Tibial nerve (tissue), 4 donors: ENCODE results near the gene ZNF580. TPM values are rescaled to one million over a fixed set of nuclear protein-coding genes. Genes with fewer than 3 reads are reported as not detected.

Experiments
- DNase-seq, 2 donors: peaks; one replicate each; pipeline ENCODE4 v3.0.0-alpha.2; 2019; ENCODE audit warnings: low spot score in 2 of 2
- H3K27ac ChIP-seq, 4 donors: fragments of 200-600 bp; sonication (generic) in 3 of 4; one replicate each; pipeline ENCODE4 v1.5.1; 2017 to 2019; ENCODE audit warnings: mild to moderate bottlenecking in 1 of 4
- H3K27me3 ChIP-seq, 2 donors: fragments of 200-600 bp; sonication (generic) in 1 of 2; one replicate each; pipeline versions ENCODE4 v1.5.1 to v1.6.0; 2017 to 2019
- H3K36me3 ChIP-seq, 3 donors: fragments of 200-600 bp; sonication (generic); one replicate each; pipeline ENCODE4 v1.5.1; 2018 to 2019
- H3K4me1 ChIP-seq, 4 donors: fragments of 200-600 bp; sonication (generic) in 3 of 4; one replicate each; pipeline ENCODE4 v1.5.1; 2017 to 2019
- H3K4me3 ChIP-seq, 4 donors: fragments of 200-600 bp; sonication (generic) in 3 of 4; one replicate each; pipeline ENCODE4 v1.5.1; 2017 to 2019; ENCODE audit warnings: mild to moderate bottlenecking in 1 of 4, moderate library complexity in 1 of 4
- H3K9me3 ChIP-seq, 4 donors: fragments of 200-600 bp; sonication (generic) in 3 of 4; one replicate each; pipeline ENCODE4 v1.5.1; 2017 to 2019
- CTCF ChIP-seq, 5 experiments: fragments of 200-600 bp in 3 of 5; fragments of 450-650 bp in 2 of 5; sonication (generic) in 3 of 5; IDR thresholded peaks; one replicate each; pipeline ENCODE4 v1.5.1; 2016 to 2019; ENCODE audit warnings: antibody characterized with exemption in 5 of 5, mild to moderate bottlenecking in 3 of 5, moderate library complexity in 2 of 5
- EP300 ChIP-seq, 2 donors: sonication (generic); formaldehyde crosslinking; IDR thresholded peaks; one replicate each; pipeline ENCODE4 v1.6.1; 2017; ENCODE audit warnings: antibody characterized with exemption in 2 of 2, mild to moderate bottlenecking in 1 of 2
- POLR2A ChIP-seq, 2 donors: fragments of 450-650 bp; IDR thresholded peaks; one replicate each; pipeline ENCODE4 v1.6.1; 2017; ENCODE audit warnings: antibody characterized with exemption in 2 of 2, mild to moderate bottlenecking in 2 of 2, moderate library complexity in 2 of 2
- WGBS, 2 donors: methylation state at CpG; one replicate each; pipeline ENCODE4 v1.1.5; 2018; 5-methylcytosine and 5-hydroxymethylcytosine counted together
- total RNA-seq, 4 donors: library from RNA; depleted of rRNA; stranded (reverse); fragments of >200 nt; gene quantifications; one replicate each; pipeline ENCODE4 v1.1.0, GENCODE V29; 2016

Gene ZNF580
- total RNA-seq, 4 donors from 2014 or later = 24.1 to 67.5 (median 35.0) TPM

DNA sequence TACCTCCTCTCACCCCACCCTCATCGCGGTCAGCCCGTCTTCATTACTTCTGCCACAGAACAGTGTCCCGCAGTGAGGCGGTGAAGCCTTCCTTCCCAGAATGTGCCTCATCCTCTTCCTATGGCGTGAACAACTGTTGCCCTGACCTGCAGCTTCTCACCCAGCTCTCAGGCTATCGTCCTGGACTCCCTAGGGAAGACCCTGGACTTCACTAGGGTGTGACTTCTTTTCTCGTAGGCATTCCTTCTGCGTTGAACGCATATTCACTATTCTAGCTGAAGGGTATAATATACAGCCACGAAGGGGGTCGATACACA, 34.4 kb upstream of the ZNF580 start:
- no peak for DNase-seq
- no peaks in the 10 kb centered on the region for H3K9me3 ChIP-seq
- H3K27ac ChIP-seq = peak overlapping the region; percentile 87 to 99 (median 96)
- 16 to 24% methylated on average over 12 of the region's 12 CpGs for WGBS, 2 donors
- H3K4me1 ChIP-seq = peaks cover 0 to 60% (median 11%) of the 10 kb centered on the region in 4 donors
- peaks cover 0 to 36% (median 0%) of the 10 kb centered on the region in 3 donors for H3K36me3 ChIP-seq
- peak in 1 of 5 experiments; percentile 4 for TF ChIP-seq CTCF (IDR thresholded peaks at IDR 0.05)
- no peak for TF ChIP-seq EP300 (IDR thresholded peaks at IDR 0.05)
- TF ChIP-seq POLR2A (IDR thresholded peaks at IDR 0.05) = no peak
- H3K4me3 ChIP-seq = peak overlapping the region; percentile 71 to 100 (median 88)
- no peaks in the 10 kb centered on the region for H3K27me3 ChIP-seq

DNA sequence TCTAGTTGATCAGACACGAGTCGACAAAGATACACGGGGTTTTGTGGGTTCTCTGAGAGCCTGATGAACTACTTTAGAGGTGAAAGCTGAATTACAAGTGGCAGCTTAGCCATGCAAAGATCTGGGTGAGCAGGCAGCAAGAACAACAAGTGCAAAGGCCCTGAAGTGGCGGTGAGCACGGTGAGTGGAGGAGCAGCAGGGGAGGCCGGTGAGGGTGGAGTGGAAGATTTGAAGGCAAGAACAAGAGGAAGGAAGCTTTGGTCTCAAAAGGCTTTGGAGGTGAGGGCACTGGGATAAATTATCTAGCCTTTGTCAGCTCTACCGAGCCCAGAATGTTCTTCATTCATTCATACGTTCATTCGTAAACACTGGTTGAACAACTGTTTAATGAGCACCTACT, 34.0 kb upstream of the ZNF580 start:
- no peaks in the 10 kb centered on the region for H3K9me3 ChIP-seq
- peaks cover 0 to 60% (median 11%) of the 10 kb centered on the region in 4 donors for H3K4me1 ChIP-seq
- H3K4me3 ChIP-seq = peak overlapping the region in 1 of 4 donors; percentile 100
- DNase-seq = no peak
- H3K27me3 ChIP-seq = no peaks in the 10 kb centered on the region
- peak overlapping the region in 1 of 4 donors; percentile 98 for H3K27ac ChIP-seq
- peaks cover 0 to 36% (median 0%) of the 10 kb centered on the region in 3 donors for H3K36me3 ChIP-seq
- 64 to 70% methylated on average over 9 of the region's 9 CpGs for WGBS, 2 donors
- TF ChIP-seq EP300 (IDR thresholded peaks at IDR 0.05) (no peak), POLR2A (IDR thresholded peaks at IDR 0.05) (no peak), CTCF (IDR thresholded peaks at IDR 0.05) (no peak)

DNA sequence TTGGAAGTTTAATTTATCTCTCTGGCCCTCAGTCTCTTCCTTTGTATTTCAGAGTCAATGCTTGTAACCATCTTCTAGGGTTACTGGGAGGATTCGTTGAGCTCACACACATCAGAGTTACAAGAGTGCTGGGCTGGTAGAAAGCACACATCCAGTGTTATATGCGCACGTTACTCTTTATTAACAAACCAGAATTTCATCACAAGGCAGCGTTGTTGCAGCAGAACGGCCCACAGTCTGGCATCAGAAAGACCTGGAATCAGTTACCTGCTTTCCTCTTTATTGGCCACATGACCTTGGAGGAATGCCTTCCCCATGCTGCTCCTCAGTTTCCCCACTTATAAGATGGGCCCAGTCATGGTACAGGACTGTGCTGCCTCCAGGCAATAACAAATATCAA, 31.5 kb upstream of the ZNF580 start:
- no peaks in the 10 kb centered on the region for H3K9me3 ChIP-seq
- H3K36me3 ChIP-seq = peaks cover 0 to 39% (median 0%) of the 10 kb centered on the region in 3 donors
- peaks cover 0 to 55% (median 10%) of the 10 kb centered on the region in 4 donors for H3K4me1 ChIP-seq
- no peak overlapping the region for H3K27ac ChIP-seq
- H3K27me3 ChIP-seq = no peaks in the 10 kb centered on the region
- TF ChIP-seq POLR2A (IDR thresholded peaks at IDR 0.05) (no peak), EP300 (IDR thresholded peaks at IDR 0.05) (no peak), CTCF (IDR thresholded peaks at IDR 0.05) (no peak)
- no peak overlapping the region for H3K4me3 ChIP-seq
- 91 to 95% methylated on average over 5 of the region's 5 CpGs for WGBS, 2 donors
- DNase-seq = no peak

- H3K27me3 ChIP-seq = no peaks in the 10 kb centered on the region
- WGBS, 2 donors = 77 to 81% methylated on average over 14 to 15 of the region's 15 CpGs
- peaks cover 0 to 42% (median 4%) of the 10 kb centered on the region in 4 donors for H3K4me1 ChIP-seq
- no peaks in the 10 kb centered on the region for H3K9me3 ChIP-seq
- H3K36me3 ChIP-seq = peaks cover 0 to 61% (median 6%) of the 10 kb centered on the region in 3 donors
- DNase-seq = no peak
- TF ChIP-seq EP300 (IDR thresholded peaks at IDR 0.05) = no peak
- no peak for TF ChIP-seq CTCF (IDR thresholded peaks at IDR 0.05)
- TF ChIP-seq POLR2A (IDR thresholded peaks at IDR 0.05) = no peak
- no peak overlapping the region for H3K27ac ChIP-seq
- H3K4me3 ChIP-seq = no peak overlapping the region
Observed at GRCh38 chr19:55611300-55611982, 29.4 kb upstream of the ZNF580 start.

DNA sequence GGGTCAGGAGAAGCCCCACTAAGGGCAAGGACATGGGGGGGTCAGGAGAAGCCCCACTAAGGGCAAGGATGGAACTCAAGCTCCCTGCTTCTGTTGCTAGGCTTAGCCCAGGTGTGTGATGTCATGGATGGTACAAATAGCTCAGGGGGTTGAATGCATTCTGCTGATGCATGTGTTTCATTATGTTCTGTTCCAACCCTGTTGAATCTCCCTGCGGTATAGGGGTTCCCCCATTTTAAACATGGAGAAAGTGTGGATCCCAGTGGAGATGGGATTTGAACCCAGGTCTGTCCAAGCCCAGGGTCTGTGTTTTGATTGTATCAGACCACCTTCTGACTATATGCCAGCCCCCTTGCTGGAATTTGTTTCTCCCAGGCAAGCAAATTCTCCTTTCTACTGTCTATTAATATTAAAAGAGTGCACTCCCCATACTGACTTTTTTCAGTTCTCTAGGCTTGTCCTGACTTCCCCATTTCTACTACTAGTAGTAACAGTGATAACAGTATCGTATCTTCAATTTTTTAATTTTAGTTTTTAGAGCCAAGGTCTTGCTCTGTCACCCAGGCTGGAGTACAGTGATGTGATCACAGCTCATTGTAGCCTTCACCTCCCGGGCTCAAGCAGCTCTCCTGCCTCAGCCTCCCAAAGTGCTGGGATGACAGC, 28.7 kb upstream of the ZNF580 start:
- Histone ChIP-seq H3K36me3 (peaks cover 0 to 67% (median 6%) of the 10 kb centered on the region in 3 donors), H3K27ac (no peak overlapping the region)

More for the DNA sequence above, 28.7 kb upstream of the ZNF580 start:
- no peak overlapping the region for H3K4me3 ChIP-seq
- no peak for DNase-seq
- no peak for TF ChIP-seq POLR2A (IDR thresholded peaks at IDR 0.05)
- no peak for TF ChIP-seq EP300 (IDR thresholded peaks at IDR 0.05)
- no peak for TF ChIP-seq CTCF (IDR thresholded peaks at IDR 0.05)
- H3K9me3 ChIP-seq = no peaks in the 10 kb centered on the region
- H3K27me3 ChIP-seq = no peaks in the 10 kb centered on the region
- H3K4me1 ChIP-seq = peaks cover 0 to 36% (median 0%) of the 10 kb centered on the region in 4 donors
- WGBS, 2 donors = 86 to 87% methylated on average over 3 of the region's 3 CpGs
